Measurements from ENCODE around the gene PTPRR. TPM values are rescaled to one million over a fixed set of nuclear protein-coding genes. Genes with fewer than 3 reads are reported as not detected.

The PTPRR gene
- total and polyA plus RNA-seq, 4 donors, result 0.17 to 1.5 (median 0.61) TPM

- WGBS, 2 donors, result 38 to 39% methylated on average over 1 of the region's 1 CpG
- Histone ChIP-seq H3K9me3 (ENCODE audit: control insufficient read depth in 4 of 4, insufficient read depth in 3 of 4, low read length in 3 of 4) (no peaks in the 10 kb centered on the region), H3K27ac (ENCODE audit: low read depth in 1 of 2, low read length in 1 of 2) (no peak overlapping the region), H3K9ac (ENCODE audit: insufficient read depth in 1 of 2, low read length in 2 of 2) (no peak overlapping the region), H3K27me3 (ENCODE audit: control insufficient read depth in 3 of 3, insufficient read depth in 3 of 3, low read length in 2 of 3) (no peaks in the 10 kb centered on the region), H3K4me3 (no peak overlapping the region), H3K4me1 (ENCODE audit: control insufficient read depth in 5 of 5, insufficient read depth in 5 of 5, low read length in 5 of 5) (peaks cover 0 to 2% (median 0%) of the 10 kb centered on the region in 5 donors), H3K36me3 (ENCODE audit: control insufficient read depth in 4 of 4, insufficient read depth in 4 of 4, low read length in 4 of 4) (no peaks in the 10 kb centered on the region)
- ATAC-seq (ENCODE audit: insufficient read depth, low FRiP score), result no peak
- no peak for TF ChIP-seq CTCF (IDR thresholded peaks at IDR 0.05; ENCODE audit: control extremely low read depth, extremely low read depth)
- DNase-seq, result no peak
Observed at GRCh38 chr12:70603044-70603443, 317.5 kb downstream of the PTPRR start.

GRCh38 chr12:70598467-70599193, 321.9 kb downstream of the PTPRR start:
- no peaks in the 10 kb centered on the region for H3K27me3 ChIP-seq (ENCODE audit: control insufficient read depth in 3 of 3, insufficient read depth in 3 of 3, low read length in 2 of 3)
- H3K36me3 ChIP-seq (ENCODE audit: control insufficient read depth in 4 of 4, insufficient read depth in 4 of 4, low read length in 4 of 4), result no peaks in the 10 kb centered on the region
- H3K4me3 ChIP-seq, result no peak overlapping the region
- TF ChIP-seq CTCF (IDR thresholded peaks at IDR 0.05; ENCODE audit: control extremely low read depth, extremely low read depth), result no peak
- H3K9ac ChIP-seq (ENCODE audit: insufficient read depth in 1 of 2, low read length in 2 of 2), result no peak overlapping the region
- WGBS, 2 donors, result 50 to 71% methylated on average over 4 of the region's 4 CpGs
- H3K4me1 ChIP-seq (ENCODE audit: control insufficient read depth in 5 of 5, insufficient read depth in 5 of 5, low read length in 5 of 5), result peaks cover 0 to 2% (median 0%) of the 10 kb centered on the region in 5 donors
- DNase-seq, result peak in 2 of 3 donors; percentile 29 to 70
- H3K9me3 ChIP-seq (ENCODE audit: control insufficient read depth in 4 of 4, insufficient read depth in 3 of 4, low read length in 3 of 4), result no peaks in the 10 kb centered on the region
- H3K27ac ChIP-seq (ENCODE audit: low read depth in 1 of 2, low read length in 1 of 2), result peak overlapping the region in 1 of 2 donors; percentile 16
- no peak for ATAC-seq (ENCODE audit: insufficient read depth, low FRiP score)

- H3K27ac ChIP-seq (ENCODE audit: low read depth in 1 of 2, low read length in 1 of 2), result no peak overlapping the region
- peaks cover 0 to 1% (median 0%) of the 10 kb centered on the region in 4 donors for H3K36me3 ChIP-seq (ENCODE audit: control insufficient read depth in 4 of 4, insufficient read depth in 4 of 4, low read length in 4 of 4)
- no peak for TF ChIP-seq CTCF (IDR thresholded peaks at IDR 0.05; ENCODE audit: control extremely low read depth, extremely low read depth)
- ATAC-seq (ENCODE audit: insufficient read depth, low FRiP score) (no peak), DNase-seq (no peak)
- no peaks in the 10 kb centered on the region for H3K27me3 ChIP-seq (ENCODE audit: control insufficient read depth in 3 of 3, insufficient read depth in 3 of 3, low read length in 2 of 3)
- no peak overlapping the region for H3K4me3 ChIP-seq
- no peak overlapping the region for H3K9ac ChIP-seq (ENCODE audit: insufficient read depth in 1 of 2, low read length in 2 of 2)
- H3K4me1 ChIP-seq (ENCODE audit: control insufficient read depth in 5 of 5, insufficient read depth in 5 of 5, low read length in 5 of 5), result peaks cover 0 to 1% (median 0%) of the 10 kb centered on the region in 5 donors
- H3K9me3 ChIP-seq (ENCODE audit: control insufficient read depth in 4 of 4, insufficient read depth in 3 of 4, low read length in 3 of 4), result no peaks in the 10 kb centered on the region
- WGBS, 2 donors, result 93 to 94% methylated on average over 2 of the region's 2 CpGs
Observed at GRCh38 chr12:70592664-70593063, 327.9 kb downstream of the PTPRR start.

Data from lung (tissue), 12 donors.